CD8-positive, alpha-beta memory T cell (primary cell): ENCODE measurements around the gene KCNQ4. TPM values are rescaled to one million over a fixed set of nuclear protein-coding genes. Genes with fewer than 3 reads are reported as not detected.

ENCODE experiments used
- CTCF ChIA-PET: fragments of 350-600 bp; sonication (Branson Sonifier 250); formaldehyde crosslinking; loops from one replicate; lab custom pipeline; 2021; ENCODE audit warnings: antibody characterized with exemption; lab: Charles Lee
- POLR2A ChIA-PET: fragments of 350-600 bp; sonication (Branson Sonifier 250); formaldehyde crosslinking; loops from one replicate; lab custom pipeline; 2021; ENCODE audit warnings: antibody characterized with exemption; lab: Charles Lee
- DNase-seq, 5 donors: peaks; one replicate each; pipeline versions ENCODE4 v3.0.0 to v3.0.0-alpha.2; 2020 to 2022; ENCODE audit warnings: mixed read lengths in 1 of 5
- H3K27ac ChIP-seq: one replicate; pipeline ENCODE4 v1.7.0; 2013; ENCODE audit warnings: low read depth, mild to moderate bottlenecking, low read length, moderate library complexity
- H3K27me3 ChIP-seq: 2 replicates; pipeline ENCODE4 v1.7.0; 2013; ENCODE audit warnings: low read length, mild to moderate bottlenecking; ENCODE audit not compliant: insufficient read depth, poor library complexity, severe bottlenecking
- H3K36me3 ChIP-seq: 2 replicates; pipeline ENCODE4 v1.7.0; 2013; ENCODE audit warnings: mild to moderate bottlenecking, low read length, moderate library complexity; ENCODE audit not compliant: insufficient read depth
- H3K4me1 ChIP-seq: 2 replicates; pipeline ENCODE4 v1.7.0; 2013; ENCODE audit warnings: mild to moderate bottlenecking, low read length, moderate library complexity; ENCODE audit not compliant: insufficient read depth
- H3K4me3 ChIP-seq: 2 replicates; pipeline ENCODE4 v1.7.0; 2013; ENCODE audit warnings: mild to moderate bottlenecking, low read length
- H3K9me3 ChIP-seq: 2 replicates; pipeline ENCODE4 v1.7.0; 2013; ENCODE audit warnings: mild to moderate bottlenecking, low read length
- H3K27ac Mint-ChIP-seq, 8 donors: one replicate each; pipeline ENCODE4 v1.8.0; 2020 to 2021; ENCODE audit warnings: mixed read lengths in 8 of 8, mild to moderate bottlenecking in 6 of 8, inconsistent platforms in 3 of 8, moderate library complexity in 3 of 8
- H3K27me3 Mint-ChIP-seq, 2 donors: one replicate each; pipeline ENCODE4 v1.8.0; 2020 to 2021; ENCODE audit warnings: mixed read lengths in 2 of 2, mild to moderate bottlenecking in 1 of 2, moderate library complexity in 1 of 2
- H3K36me3 Mint-ChIP-seq, 3 donors: one replicate each; pipeline ENCODE4 v1.8.0; 2020 to 2021; ENCODE audit warnings: mixed read lengths in 3 of 3, inconsistent platforms in 1 of 3, mild to moderate bottlenecking in 1 of 3
- H3K4me1 Mint-ChIP-seq, 3 donors: one replicate each; pipeline ENCODE4 v1.8.0; 2020 to 2021; ENCODE audit warnings: mixed read lengths in 3 of 3, inconsistent platforms in 1 of 3, mild to moderate bottlenecking in 1 of 3
- H3K4me3 Mint-ChIP-seq, 7 donors: one replicate each; pipeline ENCODE4 v1.8.0; 2020 to 2021; ENCODE audit warnings: mixed read lengths in 7 of 7, mild to moderate bottlenecking in 6 of 7, moderate library complexity in 4 of 7, inconsistent platforms in 2 of 7
- H3K9me3 Mint-ChIP-seq, 5 donors: one replicate each; pipeline ENCODE4 v1.8.0; 2020 to 2022; ENCODE audit warnings: mixed read lengths in 5 of 5, mild to moderate bottlenecking in 3 of 5, moderate library complexity in 2 of 5, inconsistent platforms in 1 of 5
- polyA plus RNA-seq: library from polyadenylated mRNA; unstranded; fragments of 300-500 nt; fragmentation: Illumina TruSeq; gene quantifications from one replicate; pipeline ENCODE4 v1.2.3, GENCODE V29; 2021
- total RNA-seq, 2 experiments: library from RNA; stranded (reverse); gene quantifications; one replicate each; pipeline ENCODE4 v1.2.3, GENCODE V29; 2021

Gene KCNQ4
- total and polyA plus RNA-seq, 3 experiments from 2014 or later, result 0.09 to 0.16 TPM; not detected in 1

GRCh38 chr1:40844079-40844478 is 60.5 kb downstream of the KCNQ4 start:
- Mint-ChIP-seq H3K27ac (no peak overlapping the region), H3K27me3 (peaks cover 5 to 14% of the 10 kb centered on the region in 2 donors), H3K9me3 (peaks cover 0 to 6% (median 0%) of the 10 kb centered on the region in 5 donors), H3K4me1 (peaks cover 25 to 30% (median 28%) of the 10 kb centered on the region in 3 donors), H3K36me3 (no peaks in the 10 kb centered on the region), H3K4me3 (peak overlapping the region in 1 of 7 donors; percentile 16)
- no peak for DNase-seq
- no peaks in the 10 kb centered on the region for H3K9me3 ChIP-seq
- no peaks in the 10 kb centered on the region for H3K27me3 ChIP-seq
- H3K36me3 ChIP-seq, result no peaks in the 10 kb centered on the region
- H3K27ac ChIP-seq, result no peak overlapping the region
- no peak overlapping the region for H3K4me3 ChIP-seq
- ChIA-PET POLR2A (no interaction called here), CTCF (interaction anchor here (2.2 kb wide), 1 partner anchor 69 kb away, joined by 14 read pairs; no protein-coding TSS in a partner anchor)
- peaks cover 30% of the 10 kb centered on the region for H3K4me1 ChIP-seq

GRCh38 chr1:40844887-40845878 is 61.6 kb downstream of the KCNQ4 start:
- Mint-ChIP-seq H3K36me3 (no peaks in the 10 kb centered on the region), H3K4me1 (peaks cover 26 to 37% (median 32%) of the 10 kb centered on the region in 3 donors), H3K9me3 (peaks cover 0 to 6% (median 0%) of the 10 kb centered on the region in 5 donors), H3K27ac (peak overlapping the region in 7 of 8 donors; percentile 48 to 80 (median 67)), H3K4me3 (peak overlapping the region in 6 of 7 donors; percentile 48 to 90 (median 71)), H3K27me3 (peaks cover 5 to 12% of the 10 kb centered on the region in 2 donors)
- Histone ChIP-seq H3K27ac (peak overlapping the region; percentile 11), H3K4me1 (peaks cover 24% of the 10 kb centered on the region), H3K9me3 (no peaks in the 10 kb centered on the region), H3K4me3 (peak overlapping the region; percentile 30), H3K36me3 (no peaks in the 10 kb centered on the region), H3K27me3 (no peaks in the 10 kb centered on the region)
- POLR2A ChIA-PET, result interaction anchor here (1.0 kb wide), 1 partner anchor 16 kb away, joined by 4 read pairs; no protein-coding TSS in a partner anchor
- no peak for DNase-seq
- CTCF ChIA-PET, result interaction anchor here (0.9 to 2.2 kb wide), 3 partner anchors 9 to 98 kb away, joined by 4 to 14 read pairs (median 4); no protein-coding TSS in a partner anchor

- H3K27ac ChIP-seq, result no peak overlapping the region
- ChIA-PET CTCF (interaction anchor here (2.2 kb wide), 1 partner anchor 71 kb away, joined by 14 read pairs; no protein-coding TSS in a partner anchor), POLR2A (no interaction called here)
- Mint-ChIP-seq H3K4me1 (peaks cover 19 to 29% (median 28%) of the 10 kb centered on the region in 3 donors), H3K36me3 (no peaks in the 10 kb centered on the region), H3K4me3 (no peak overlapping the region), H3K27ac (peak overlapping the region in 1 of 8 donors; percentile 12), H3K27me3 (peaks cover 5 to 10% of the 10 kb centered on the region in 2 donors), H3K9me3 (peaks cover 0 to 6% (median 0%) of the 10 kb centered on the region in 5 donors)
- DNase-seq, result no peak
- H3K4me1 ChIP-seq, result peaks cover 18% of the 10 kb centered on the region
- no peaks in the 10 kb centered on the region for H3K36me3 ChIP-seq
- H3K9me3 ChIP-seq, result no peaks in the 10 kb centered on the region
- no peak overlapping the region for H3K4me3 ChIP-seq
- no peaks in the 10 kb centered on the region for H3K27me3 ChIP-seq
These were observed 62.3 kb downstream of the KCNQ4 start for GRCh38 chr1:40845895-40846294.

GRCh38 chr1:40847023-40847745 is 63.6 kb downstream of the KCNQ4 start:
- peaks cover 0 to 6% (median 0%) of the 10 kb centered on the region in 5 donors for H3K9me3 Mint-ChIP-seq
- Histone ChIP-seq H3K4me3 (no peak overlapping the region), H3K27me3 (no peaks in the 10 kb centered on the region), H3K9me3 (no peaks in the 10 kb centered on the region), H3K36me3 (no peaks in the 10 kb centered on the region), H3K4me1 (peaks cover 13% of the 10 kb centered on the region), H3K27ac (no peak overlapping the region)
- ChIA-PET CTCF (interaction anchor here (0.9 to 1.7 kb wide), 2 partner anchors 72 to 232 kb away, joined by 3 to 9 read pairs; no protein-coding TSS in a partner anchor), POLR2A (no interaction called here)
- peaks cover 5 to 8% of the 10 kb centered on the region in 2 donors for H3K27me3 Mint-ChIP-seq
- no peaks in the 10 kb centered on the region for H3K36me3 Mint-ChIP-seq
- peaks cover 13 to 22% (median 22%) of the 10 kb centered on the region in 3 donors for H3K4me1 Mint-ChIP-seq
- DNase-seq, result no peak
- no peak overlapping the region for H3K27ac Mint-ChIP-seq
- no peak overlapping the region for H3K4me3 Mint-ChIP-seq

- Histone ChIP-seq H3K36me3 (no peaks in the 10 kb centered on the region), H3K27me3 (no peaks in the 10 kb centered on the region), H3K9me3 (no peaks in the 10 kb centered on the region), H3K4me3 (no peak overlapping the region), H3K27ac (no peak overlapping the region), H3K4me1 (peaks cover 13% of the 10 kb centered on the region)
- Mint-ChIP-seq H3K36me3 (no peaks in the 10 kb centered on the region), H3K27me3 (peaks cover 0 to 7% of the 10 kb centered on the region in 2 donors), H3K4me1 (peaks cover 13 to 22% (median 22%) of the 10 kb centered on the region in 3 donors), H3K27ac (no peak overlapping the region), H3K9me3 (no peaks in the 10 kb centered on the region), H3K4me3 (peak overlapping the region in 1 of 7 donors; percentile 76)
- DNase-seq, result no peak
- ChIA-PET CTCF (interaction anchor here (1.9 to 3.9 kb wide), 4 partner anchors 12 to 77 kb away, joined by 8 to 40 read pairs (median 22); partner anchors contain the start of gene CITED4), POLR2A (interaction anchor here (2.3 kb wide), 1 partner anchor 74 kb away, joined by 6 read pairs; no protein-coding TSS in a partner anchor)
These were observed 65.1 kb downstream of the KCNQ4 start for GRCh38 chr1:40848530-40849189.

- no peaks in the 10 kb centered on the region for H3K9me3 Mint-ChIP-seq
- peaks cover 0 to 2% of the 10 kb centered on the region in 2 donors for H3K27me3 Mint-ChIP-seq
- Histone ChIP-seq H3K27ac (no peak overlapping the region), H3K4me1 (peaks cover 11% of the 10 kb centered on the region), H3K27me3 (no peaks in the 10 kb centered on the region), H3K36me3 (no peaks in the 10 kb centered on the region), H3K4me3 (no peak overlapping the region), H3K9me3 (no peaks in the 10 kb centered on the region)
- no peaks in the 10 kb centered on the region for H3K36me3 Mint-ChIP-seq
- POLR2A ChIA-PET, result interaction anchor here (2.3 kb wide), 1 partner anchor 75 kb away, joined by 6 read pairs; no protein-coding TSS in a partner anchor
- peaks cover 10 to 19% (median 18%) of the 10 kb centered on the region in 3 donors for H3K4me1 Mint-ChIP-seq
- CTCF ChIA-PET, result interaction anchor here (0.6 to 3.9 kb wide), 17 partner anchors 11 to 237 kb away, joined by 3 to 40 read pairs (median 4); partner anchors contain the start of gene CITED4
- peak; percentile 63 to 81 (median 68) for DNase-seq
- H3K4me3 Mint-ChIP-seq, result peak overlapping the region in 6 of 7 donors; percentile 6 to 62 (median 52)
- H3K27ac Mint-ChIP-seq, result peak overlapping the region in 5 of 8 donors; percentile 13 to 61 (median 47)
These were observed 66.4 kb downstream of the KCNQ4 start for GRCh38 chr1:40849801-40850592.
